GM20000 (cell line): ENCODE results near the gene NARS2.
"Not testable (repeated sequence)": the region's sequence is repeated elsewhere in the genome, so short reads cannot be mapped to it uniquely, and the experiment has no call there.

Experiments
- DNase-seq: peaks from one replicate; pipeline ENCODE4 v3.0.0; 2012; ENCODE audit warnings: low spot score
- TF ChIP-seq, protein P1 (sequence below): IDR thresholded peaks from 2 replicates; pipeline ENCODE4 v1.5.1; 2012; ENCODE audit warnings: mild to moderate bottlenecking, control low read depth; ENCODE audit errors: extremely low read depth, missing control alignments

NARS2 gene

GRCh38 chr11:78562398-78562797, 12.3 kb downstream of the NARS2 start:
- TF ChIP-seq, protein P1, sequence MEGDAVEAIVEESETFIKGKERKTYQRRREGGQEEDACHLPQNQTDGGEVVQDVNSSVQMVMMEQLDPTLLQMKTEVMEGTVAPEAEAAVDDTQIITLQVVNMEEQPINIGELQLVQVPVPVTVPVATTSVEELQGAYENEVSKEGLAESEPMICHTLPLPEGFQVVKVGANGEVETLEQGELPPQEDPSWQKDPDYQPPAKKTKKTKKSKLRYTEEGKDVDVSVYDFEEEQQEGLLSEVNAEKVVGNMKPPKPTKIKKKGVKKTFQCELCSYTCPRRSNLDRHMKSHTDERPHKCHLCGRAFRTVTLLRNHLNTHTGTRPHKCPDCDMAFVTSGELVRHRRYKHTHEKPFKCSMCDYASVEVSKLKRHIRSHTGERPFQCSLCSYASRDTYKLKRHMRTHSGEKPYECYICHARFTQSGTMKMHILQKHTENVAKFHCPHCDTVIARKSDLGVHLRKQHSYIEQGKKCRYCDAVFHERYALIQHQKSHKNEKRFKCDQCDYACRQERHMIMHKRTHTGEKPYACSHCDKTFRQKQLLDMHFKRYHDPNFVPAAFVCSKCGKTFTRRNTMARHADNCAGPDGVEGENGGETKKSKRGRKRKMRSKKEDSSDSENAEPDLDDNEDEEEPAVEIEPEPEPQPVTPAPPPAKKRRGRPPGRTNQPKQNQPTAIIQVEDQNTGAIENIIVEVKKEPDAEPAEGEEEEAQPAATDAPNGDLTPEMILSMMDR, result no peak
- no peak for DNase-seq

DNA sequence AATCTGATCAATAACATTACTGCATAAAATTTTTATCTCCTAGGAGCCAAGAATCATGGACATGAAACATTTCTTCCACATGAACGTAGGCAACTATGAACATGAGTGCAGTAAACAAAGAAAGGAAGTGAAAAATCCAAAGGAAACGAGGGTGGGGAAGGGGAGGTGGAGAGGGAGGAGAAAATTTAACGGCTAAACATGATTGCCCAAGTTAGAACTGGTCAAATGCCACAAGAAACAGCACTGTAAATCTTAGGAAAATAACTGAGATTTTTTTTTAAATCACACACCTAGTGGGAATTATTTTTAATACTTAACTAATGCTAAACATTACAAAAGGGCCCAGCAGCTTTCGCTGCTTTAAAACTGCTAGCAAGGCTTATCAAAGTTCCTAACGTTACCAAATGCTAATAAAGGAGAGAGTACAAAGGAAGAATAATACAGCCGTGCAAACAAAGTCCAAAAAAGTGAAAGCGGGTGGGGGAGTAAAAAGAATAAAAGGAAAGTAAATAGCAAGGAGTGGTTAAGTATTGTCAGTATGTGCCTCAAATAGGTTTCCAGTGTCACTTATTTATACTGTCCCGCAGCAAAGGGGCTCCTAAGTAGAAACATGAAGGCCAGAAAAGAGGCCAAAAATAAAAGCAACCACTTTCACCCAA, 13.7 kb downstream of the NARS2 start:
- DNase-seq, result no peak

GRCh38 chr11:78560153-78560552, 14.5 kb downstream of the NARS2 start:
- DNase-seq, result peak; percentile 39
- TF ChIP-seq, protein P1, result no peak

More for the DNA sequence above, 13.7 kb downstream of the NARS2 start:
- TF ChIP-seq, protein P1, result no peak

- TF ChIP-seq, protein P1, result no peak
- DNase-seq, result no peak
Observed at GRCh38 chr11:78557236-78557635, 17.4 kb downstream of the NARS2 start.

DNA sequence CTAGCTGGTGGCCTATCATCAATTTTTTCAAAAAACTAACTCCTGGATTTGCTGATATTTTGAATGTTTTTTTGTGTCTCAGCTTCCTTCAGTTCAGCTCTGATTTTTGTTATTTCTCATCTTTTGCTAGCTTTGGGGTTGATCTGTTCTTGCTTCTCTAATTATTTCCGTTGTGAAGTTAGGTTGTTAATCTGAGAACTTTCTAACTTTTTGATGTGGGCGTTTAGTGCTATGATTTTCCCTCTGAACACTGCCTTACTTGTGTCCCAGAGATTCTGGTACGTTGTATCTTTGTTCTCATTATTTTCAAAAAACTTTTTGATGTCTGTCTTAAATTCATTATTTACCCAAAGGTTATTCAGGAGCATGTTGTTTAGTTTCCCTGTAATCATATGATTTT, 19.1 kb downstream of the NARS2 start:
- DNase-seq, result no peak
- TF ChIP-seq, protein P1, result no peak

- TF ChIP-seq, protein P1, result no peak
- DNase-seq, result no peak
Observed at GRCh38 chr11:78552881-78553280, 21.8 kb downstream of the NARS2 start.

GRCh38 chr11:78552139-78552538, 22.5 kb downstream of the NARS2 start:
- DNase-seq, result not testable (repeated sequence)

DNA sequence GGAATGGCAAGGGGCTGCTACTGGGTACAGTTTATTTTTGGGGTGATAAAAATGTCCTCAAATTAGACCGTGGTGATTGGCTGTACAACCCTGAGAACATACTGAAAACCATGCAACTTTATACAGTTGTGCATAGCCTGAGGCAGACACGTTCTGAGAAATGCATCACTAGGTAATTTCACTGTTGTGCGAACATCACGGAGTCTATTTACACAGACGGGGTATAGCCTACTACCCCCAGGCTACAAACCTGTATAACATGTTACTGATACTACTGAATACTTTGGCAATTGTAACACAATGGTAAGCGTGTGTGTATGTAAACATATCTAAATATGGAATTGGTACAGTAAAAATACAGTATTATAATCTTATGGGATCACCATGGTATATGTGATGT, 23.6 kb downstream of the NARS2 start:
- TF ChIP-seq, protein P1, result no peak
- DNase-seq, result no peak
